ENCODE results near the gene HENMT1.

GRCh38 chr1:108639899-108640560, 20.9 kb downstream of the HENMT1 start:
- TF ChIP-seq CTCF (IDR thresholded peaks at IDR 0.05): no peak
- no peak for TF ChIP-seq POLR2A (IDR thresholded peaks at IDR 0.05)
